CD4-positive, alpha-beta T cell treated with Interleukin-12 subunit alpha and Interleukin-12 subunit beta, for 1 hour (primary cell): ENCODE data around the gene DNAH5.
"Not testable (repeated sequence)": the region's sequence is repeated elsewhere in the genome, so short reads cannot be mapped to it uniquely, and the experiment has no call there.

Experiments used
- DNase-seq: peaks from one replicate; pipeline ENCODE4 v3.0.0-alpha.2; 2020

DNAH5 gene

GRCh38 chr5:13944560-13945199 is at the start of gene DNAH5:
DNAH5 (minus strand) TSS chr5:13944688; CDS start chr5:13944438, 250 bp downstream.
- DNase-seq = no peak

GRCh38 chr5:13993926-13994325 is 49.4 kb upstream of the DNAH5 start:
- no peak for DNase-seq

GRCh38 chr5:13992795-13993194 is 48.3 kb upstream of the DNAH5 start:
- DNase-seq = no peak

GRCh38 chr5:13991365-13991764 is 46.9 kb upstream of the DNAH5 start:
- DNase-seq = no peak

- no peak for DNase-seq
These were observed 46.4 kb upstream of the DNAH5 start for GRCh38 chr5:13990896-13991295.

- DNase-seq = no peak
These were observed 45.3 kb upstream of the DNAH5 start for GRCh38 chr5:13989832-13990231.

GRCh38 chr5:13987843-13988464 is 43.5 kb upstream of the DNAH5 start:
- DNase-seq = peak; percentile 8

- DNase-seq = no peak
These were observed 41.4 kb upstream of the DNAH5 start for GRCh38 chr5:13985731-13986418.

- DNase-seq = not testable (repeated sequence)
These were observed 40.4 kb upstream of the DNAH5 start for GRCh38 chr5:13984888-13985287.

- no peak for DNase-seq
These were observed 32.7 kb upstream of the DNAH5 start for GRCh38 chr5:13976867-13977830.

GRCh38 chr5:13976223-13976622 is 31.7 kb upstream of the DNAH5 start:
- DNase-seq = no peak

GRCh38 chr5:13975246-13975645 is 30.8 kb upstream of the DNAH5 start:
- no peak for DNase-seq

- DNase-seq = no peak
These were observed 29.2 kb upstream of the DNAH5 start for GRCh38 chr5:13973724-13974123.

GRCh38 chr5:13972029-13972428 is 27.5 kb upstream of the DNAH5 start:
- no peak for DNase-seq

- DNase-seq = no peak
These were observed 12.7 kb upstream of the DNAH5 start for GRCh38 chr5:13957032-13957645.

GRCh38 chr5:13956471-13956870 is 12.0 kb upstream of the DNAH5 start:
- DNase-seq = no peak

- DNase-seq = no peak
These were observed 11.4 kb upstream of the DNAH5 start for GRCh38 chr5:13955896-13956295.

GRCh38 chr5:13946111-13946510 is 1.6 kb upstream of the DNAH5 start:
- DNase-seq = no peak

- DNase-seq = no peak
These were observed 783 bp upstream of the DNAH5 start for GRCh38 chr5:13945271-13945670.

GRCh38 chr5:13943676-13944075 is 812 bp downstream of the DNAH5 start:
- no peak for DNase-seq

GRCh38 chr5:13941468-13941867 is 3.0 kb downstream of the DNAH5 start:
- DNase-seq = no peak

GRCh38 chr5:13939638-13940037 is 4.8 kb downstream of the DNAH5 start:
- DNase-seq = no peak

GRCh38 chr5:13934921-13935320 is 9.6 kb downstream of the DNAH5 start:
- no peak for DNase-seq
